ENCODE data around the gene TBCK. TPM values are rescaled to one million over a fixed set of nuclear protein-coding genes. Genes with fewer than 3 reads are reported as not detected.

TBCK gene
- total and polyA plus RNA-seq, 5 donors = 6.9 to 29.0 (median 21.7) TPM

- no peak overlapping the region for H3K4me3 ChIP-seq (ENCODE audit: low read length)
- intact Hi-C loops (cut with DNase I) = no loop called here
- ATAC-seq = no peak
- H3K4me1 ChIP-seq (ENCODE audit: control insufficient read depth, insufficient read depth, low read length) = no peaks in the 10 kb centered on the region
- H3K27me3 ChIP-seq (ENCODE audit: control insufficient read depth, insufficient read depth) = no peaks in the 10 kb centered on the region
- WGBS = 93% methylated on average over 2 of the region's 2 CpGs
- no peaks in the 10 kb centered on the region for H3K9me3 ChIP-seq (ENCODE audit: control insufficient read depth, low read length)
- no peak for DNase-seq
- H3K27ac ChIP-seq (ENCODE audit: low read length) = no peak overlapping the region
Measured at GRCh38 chr4:106343865-106344646, 28.0 kb upstream of the TBCK start.

GRCh38 chr4:106340774-106341173 is 24.8 kb upstream of the TBCK start:
- DNase-seq (no peak), ATAC-seq (no peak)
- Histone ChIP-seq H3K27me3 (ENCODE audit: control insufficient read depth, insufficient read depth) (no peaks in the 10 kb centered on the region), H3K27ac (ENCODE audit: low read length) (no peak overlapping the region), H3K4me1 (ENCODE audit: control insufficient read depth, insufficient read depth, low read length) (no peaks in the 10 kb centered on the region), H3K4me3 (ENCODE audit: low read length) (no peak overlapping the region), H3K9me3 (ENCODE audit: control insufficient read depth, low read length) (no peaks in the 10 kb centered on the region)
- intact Hi-C loops (cut with DNase I) = no loop called here
- WGBS = 84% methylated on average over 1 of the region's 1 CpG

GRCh38 chr4:106339431-106339830 is 23.4 kb upstream of the TBCK start:
- WGBS = 92% methylated on average over 4 of the region's 4 CpGs
- intact Hi-C loops (cut with DNase I) = no loop called here
- no peaks in the 10 kb centered on the region for H3K27me3 ChIP-seq (ENCODE audit: control insufficient read depth, insufficient read depth)
- H3K9me3 ChIP-seq (ENCODE audit: control insufficient read depth, low read length) = no peaks in the 10 kb centered on the region
- ATAC-seq = no peak
- H3K4me1 ChIP-seq (ENCODE audit: control insufficient read depth, insufficient read depth, low read length) = no peaks in the 10 kb centered on the region
- no peak overlapping the region for H3K27ac ChIP-seq (ENCODE audit: low read length)
- no peak for DNase-seq
- H3K4me3 ChIP-seq (ENCODE audit: low read length) = no peak overlapping the region

GRCh38 chr4:106338671-106339070 is 22.7 kb upstream of the TBCK start:
- intact Hi-C loops (cut with DNase I) = no loop called here
- no peak overlapping the region for H3K27ac ChIP-seq (ENCODE audit: low read length)
- H3K4me3 ChIP-seq (ENCODE audit: low read length) = no peak overlapping the region
- WGBS = over 99% methylated on average over 3 of the region's 3 CpGs
- no peak for DNase-seq
- no peaks in the 10 kb centered on the region for H3K4me1 ChIP-seq (ENCODE audit: control insufficient read depth, insufficient read depth, low read length)
- ATAC-seq = no peak
- H3K9me3 ChIP-seq (ENCODE audit: control insufficient read depth, low read length) = no peaks in the 10 kb centered on the region
- no peaks in the 10 kb centered on the region for H3K27me3 ChIP-seq (ENCODE audit: control insufficient read depth, insufficient read depth)

DNA sequence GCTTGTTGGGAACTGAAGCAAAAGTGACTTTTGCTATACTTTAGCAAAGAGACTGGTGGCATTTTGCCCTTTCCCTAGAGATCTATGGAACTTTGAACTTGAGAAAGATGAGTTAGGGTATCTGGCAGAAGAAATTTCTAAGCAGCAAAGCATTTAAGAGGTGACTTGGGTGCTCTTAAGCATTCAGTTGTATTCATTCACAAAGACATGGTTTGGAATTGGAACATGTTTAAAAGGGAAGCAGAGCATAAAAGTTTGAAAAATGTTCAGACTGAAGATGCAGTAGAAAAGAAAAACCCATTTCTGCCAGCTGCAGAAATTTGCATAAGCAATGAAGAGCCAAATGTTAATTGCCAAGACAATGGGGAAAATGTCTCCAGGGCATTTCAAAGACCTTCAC is 21.9 kb upstream of the TBCK start:
- H3K9me3 ChIP-seq (ENCODE audit: control insufficient read depth, low read length) = no peaks in the 10 kb centered on the region
- no peaks in the 10 kb centered on the region for H3K27me3 ChIP-seq (ENCODE audit: control insufficient read depth, insufficient read depth)
- intact Hi-C loops (cut with DNase I) = no loop called here
- H3K4me3 ChIP-seq (ENCODE audit: low read length) = no peak overlapping the region
- H3K27ac ChIP-seq (ENCODE audit: low read length) = no peak overlapping the region
- DNase-seq = no peak
- ATAC-seq = no peak
- no peaks in the 10 kb centered on the region for H3K4me1 ChIP-seq (ENCODE audit: control insufficient read depth, insufficient read depth, low read length)

DNA sequence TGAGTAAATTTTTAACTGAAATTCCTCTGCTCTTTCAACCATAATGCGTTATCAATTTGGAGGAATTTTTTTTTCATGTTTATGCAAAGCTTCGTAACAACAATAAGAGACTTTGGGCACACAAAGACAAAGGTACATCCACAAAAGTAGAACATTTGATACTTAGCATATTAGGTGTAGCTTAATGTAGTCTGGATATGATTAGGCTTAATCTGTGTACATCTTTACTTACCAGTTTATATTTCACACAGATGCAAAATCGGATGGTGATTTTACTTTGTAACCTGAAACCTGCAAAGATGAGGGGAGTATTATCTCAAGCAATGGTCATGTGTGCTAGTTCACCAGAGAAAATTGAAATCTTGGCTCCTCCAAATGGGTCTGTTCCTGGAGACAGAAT is 20.6 kb upstream of the TBCK start:
- H3K27ac ChIP-seq (ENCODE audit: low read length) = no peak overlapping the region
- ATAC-seq = no peak
- H3K27me3 ChIP-seq (ENCODE audit: control insufficient read depth, insufficient read depth) = no peaks in the 10 kb centered on the region
- no peaks in the 10 kb centered on the region for H3K4me1 ChIP-seq (ENCODE audit: control insufficient read depth, insufficient read depth, low read length)
- intact Hi-C loops (cut with DNase I) = no loop called here
- H3K4me3 ChIP-seq (ENCODE audit: low read length) = no peak overlapping the region
- DNase-seq = no peak
- no peaks in the 10 kb centered on the region for H3K9me3 ChIP-seq (ENCODE audit: control insufficient read depth, low read length)
- 96% methylated on average over 3 of the region's 3 CpGs for WGBS

GRCh38 chr4:106334741-106335470 is 18.9 kb upstream of the TBCK start:
- intact Hi-C loops (cut with DNase I) = no loop called here
- 84% methylated on average over 1 of the region's 1 CpG for WGBS
- DNase-seq (no peak), ATAC-seq (no peak)
- Histone ChIP-seq H3K4me1 (ENCODE audit: control insufficient read depth, insufficient read depth, low read length) (no peaks in the 10 kb centered on the region), H3K27ac (ENCODE audit: low read length) (no peak overlapping the region), H3K4me3 (ENCODE audit: low read length) (no peak overlapping the region), H3K9me3 (ENCODE audit: control insufficient read depth, low read length) (no peaks in the 10 kb centered on the region), H3K27me3 (ENCODE audit: control insufficient read depth, insufficient read depth) (no peaks in the 10 kb centered on the region)

DNA sequence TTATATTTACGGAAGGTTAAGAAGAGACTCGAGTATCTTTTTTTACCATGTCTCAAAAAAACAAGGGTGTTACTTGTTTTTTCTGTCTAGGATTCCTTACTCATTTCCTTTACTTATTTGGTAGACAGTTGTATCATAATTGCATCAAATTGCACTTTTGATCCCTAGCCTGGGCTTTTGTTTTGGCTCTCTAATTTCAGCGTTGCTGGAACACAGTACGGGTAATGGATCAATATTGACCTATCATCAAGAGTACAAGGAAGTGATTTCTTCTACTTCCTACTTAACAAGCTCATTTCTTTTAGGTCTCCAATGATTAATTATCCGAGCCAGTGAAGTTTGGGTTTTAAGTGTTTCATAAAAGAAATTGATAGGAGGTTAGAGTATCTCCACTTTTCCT is 17.2 kb upstream of the TBCK start:
- no peaks in the 10 kb centered on the region for H3K9me3 ChIP-seq (ENCODE audit: control insufficient read depth, low read length)
- DNase-seq (no peak), ATAC-seq (no peak)
- WGBS = 90% methylated on average over 5 of the region's 5 CpGs
- H3K4me3 ChIP-seq (ENCODE audit: low read length) = no peak overlapping the region
- no peaks in the 10 kb centered on the region for H3K27me3 ChIP-seq (ENCODE audit: control insufficient read depth, insufficient read depth)
- no peak overlapping the region for H3K27ac ChIP-seq (ENCODE audit: low read length)
- no peaks in the 10 kb centered on the region for H3K4me1 ChIP-seq (ENCODE audit: control insufficient read depth, insufficient read depth, low read length)
- intact Hi-C loops (cut with DNase I) = no loop called here

GRCh38 chr4:106329041-106329618 is 13.1 kb upstream of the TBCK start:
- no peak overlapping the region for H3K4me3 ChIP-seq (ENCODE audit: low read length)
- H3K4me1 ChIP-seq (ENCODE audit: control insufficient read depth, insufficient read depth, low read length) = no peaks in the 10 kb centered on the region
- DNase-seq = no peak
- WGBS = 18% methylated on average over 1 of the region's 1 CpG
- H3K27me3 ChIP-seq (ENCODE audit: control insufficient read depth, insufficient read depth) = no peaks in the 10 kb centered on the region
- no peak for ATAC-seq
- H3K9me3 ChIP-seq (ENCODE audit: control insufficient read depth, low read length) = no peaks in the 10 kb centered on the region
- intact Hi-C loops (cut with DNase I) = no loop called here
- H3K27ac ChIP-seq (ENCODE audit: low read length) = no peak overlapping the region

DNA sequence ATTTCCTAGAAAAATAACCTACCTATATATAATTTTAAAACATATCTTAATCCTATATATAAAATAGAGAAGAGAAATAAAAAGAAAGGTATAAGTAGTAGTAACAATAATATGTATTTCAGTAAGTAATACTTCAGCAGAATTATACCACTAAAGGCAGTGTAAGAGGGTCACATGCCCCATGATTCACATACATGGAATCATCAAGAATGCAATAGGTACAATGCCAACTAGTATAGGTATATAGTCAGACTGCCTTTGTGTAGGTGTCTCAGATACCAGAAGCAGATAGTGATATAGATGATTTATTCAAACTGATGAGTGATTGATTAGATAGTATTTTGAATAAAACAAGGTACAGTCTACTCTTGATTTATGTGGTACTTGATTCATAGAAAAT is 9.8 kb upstream of the TBCK start:
- no peaks in the 10 kb centered on the region for H3K27me3 ChIP-seq (ENCODE audit: control insufficient read depth, insufficient read depth)
- no peak overlapping the region for H3K27ac ChIP-seq (ENCODE audit: low read length)
- ATAC-seq = no peak
- DNase-seq = no peak
- intact Hi-C loops (cut with DNase I) = no loop called here
- H3K4me3 ChIP-seq (ENCODE audit: low read length) = no peak overlapping the region
- H3K9me3 ChIP-seq (ENCODE audit: control insufficient read depth, low read length) = no peaks in the 10 kb centered on the region
- no peaks in the 10 kb centered on the region for H3K4me1 ChIP-seq (ENCODE audit: control insufficient read depth, insufficient read depth, low read length)

- Histone ChIP-seq H3K9me3 (ENCODE audit: control insufficient read depth, low read length) (no peaks in the 10 kb centered on the region), H3K4me3 (ENCODE audit: low read length) (no peak overlapping the region), H3K27me3 (ENCODE audit: control insufficient read depth, insufficient read depth) (no peaks in the 10 kb centered on the region), H3K4me1 (ENCODE audit: control insufficient read depth, insufficient read depth, low read length) (no peaks in the 10 kb centered on the region), H3K27ac (ENCODE audit: low read length) (no peak overlapping the region)
- intact Hi-C loops (cut with DNase I) = no loop called here
- no peak for DNase-seq
- ATAC-seq = no peak
Measured at GRCh38 chr4:106323119-106323518, 7.1 kb upstream of the TBCK start.
